Transverse colon (tissue), 4 donors: Measurements from ENCODE around the gene INPP5F. TPM values are rescaled to one million over a fixed set of nuclear protein-coding genes. Genes with fewer than 3 reads are reported as not detected.
A peak's percentile ranks its signal among the peaks of the same experiment; 100 is the strongest.

Source experiments
- DNase-seq: peaks from one replicate; pipeline ENCODE4 v3.0.0-alpha.2; 2019
- H3K27ac ChIP-seq, 4 donors: fragments of 200-600 bp; sonication (generic); 2 replicates each; pipeline ENCODE4 v1.5.1; 2016 to 2018; ENCODE audit warnings: inconsistent platforms in 4 of 4
- H3K27me3 ChIP-seq: fragments of 200-600 bp; sonication (generic); 2 replicates; pipeline ENCODE4 v1.5.1; 2017; ENCODE audit warnings: inconsistent platforms
- H3K36me3 ChIP-seq, 4 donors: fragments of 200-600 bp; sonication (generic); 2 replicates each; pipeline ENCODE4 v1.5.1; 2017 to 2019; ENCODE audit warnings: inconsistent platforms in 4 of 4
- H3K4me1 ChIP-seq, 4 donors: fragments of 200-600 bp; sonication (generic); 2 replicates each; pipeline ENCODE4 v1.5.1; 2017 to 2020; ENCODE audit warnings: inconsistent platforms in 4 of 4
- H3K4me3 ChIP-seq, 4 donors: fragments of 200-600 bp; sonication (generic); 1 replicate in 1 of 4; 2 replicates in 3 of 4; pipeline versions ENCODE4 v1.5.1 to v1.6.1; 2017 to 2019; ENCODE audit warnings: inconsistent platforms in 4 of 4
- H3K9me3 ChIP-seq, 2 donors: fragments of 200-600 bp; sonication (generic); 2 replicates each; pipeline ENCODE4 v1.5.1; 2017 to 2019; ENCODE audit warnings: inconsistent platforms in 2 of 2
- EP300 ChIP-seq: sonication (generic); formaldehyde crosslinking; IDR thresholded peaks from one replicate; pipeline ENCODE4 v1.6.1; 2017; ENCODE audit warnings: antibody characterized with exemption, low read depth
- POLR2A ChIP-seq: fragments of 450-650 bp; IDR thresholded peaks from one replicate; pipeline ENCODE4 v1.6.1; 2016; ENCODE audit warnings: antibody characterized with exemption, mild to moderate bottlenecking, moderate library complexity
- POLR2AphosphoS5 ChIP-seq, 3 donors: sonication (generic); formaldehyde crosslinking; IDR thresholded peaks; one replicate each; pipeline ENCODE4 v1.6.1; 2016; ENCODE audit warnings: antibody characterized with exemption in 3 of 3
- WGBS, 2 donors: methylation state at CpG; one replicate each; pipeline ENCODE4 v1.1.5; 2018; ENCODE audit warnings: low coverage in 1 of 2; 5-methylcytosine and 5-hydroxymethylcytosine counted together
- in situ Hi-C, 4 donors: fragments of 200-750 bp; cut with MboI; loops; one replicate each; pipeline versions ENCODE4 v1.15.0 to v1.15.1; 2017; ENCODE audit warnings: low sequenced_read_pairs in 3 of 4, low pct_ligation_motif_present in 1 of 4, low pct_unique_long_range_greater_than_20kb in 1 of 4
- intact Hi-C: fragments of 100-400 bp; cut with DNase I; formaldehyde crosslinking; loops from one replicate; pipeline ENCODE4 v1.15.1; 2023; ENCODE audit warnings: low total_unique reads
- total RNA-seq, 4 donors: library from RNA; depleted of rRNA; stranded (reverse); fragments of >200 nt; gene quantifications; one replicate each; pipeline ENCODE4 v1.1.0, GENCODE V29; 2016
- TF ChIP-seq, protein P1 (sequence below), 5 experiments: fragments of 200-600 bp in 3 of 5; fragments of 450-650 bp in 2 of 5; sonication (generic) in 3 of 5; IDR thresholded peaks; 1 replicate in 2 of 5; 2 replicates in 3 of 5; pipeline ENCODE4 v1.5.1; 2016 to 2017; ENCODE audit warnings: antibody characterized with exemption in 5 of 5, inconsistent platforms in 3 of 5, mild to moderate bottlenecking in 2 of 5, moderate library complexity in 1 of 5

Gene INPP5F
- total RNA-seq, 4 donors from 2014 or later: 11.6 to 24.6 (median 16.6) TPM

DNA sequence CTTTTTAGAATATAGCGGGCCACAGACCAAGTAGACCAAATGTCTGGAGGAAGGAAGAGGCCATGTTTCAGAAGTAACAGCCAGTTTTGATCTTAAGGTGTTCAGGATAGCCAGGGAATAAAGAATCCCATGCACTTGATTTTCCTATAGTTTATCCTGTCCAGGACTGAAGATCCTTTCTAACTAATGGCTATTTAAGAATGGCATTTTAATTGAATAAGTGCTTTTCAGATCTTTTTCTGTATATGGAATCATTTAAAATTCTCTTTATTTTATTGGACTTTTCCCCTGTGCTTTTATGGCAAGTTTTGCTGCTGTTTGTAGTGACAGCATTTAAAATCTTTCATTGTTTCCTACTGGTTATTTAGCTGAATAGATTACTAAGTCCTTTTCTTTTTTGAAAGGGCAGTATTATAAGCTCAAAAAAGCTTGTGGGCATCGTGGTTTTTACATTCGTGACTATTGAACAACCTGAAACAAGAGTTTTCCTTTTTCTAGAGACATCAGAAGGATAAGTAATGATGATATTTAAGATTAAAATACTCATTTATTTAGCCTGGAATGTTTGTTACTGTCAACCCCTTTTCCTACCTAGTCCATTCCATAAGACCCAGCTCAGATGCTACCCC lies 2.4 kb downstream of the INPP5F start:
- H3K4me3 ChIP-seq: no peak overlapping the region
- H3K4me1 ChIP-seq: peaks cover 6 to 32% (median 22%) of the 10 kb centered on the region in 4 donors
- WGBS, 2 donors: 61 to 66% methylated on average over 2 to 3 of the region's 3 CpGs
- peak overlapping the region; percentile 0 to 99 (median 97) for H3K27ac ChIP-seq
- intact Hi-C loops: no loop called here
- in situ Hi-C loops: no loop called here
- H3K9me3 ChIP-seq: no peaks in the 10 kb centered on the region
- no peak for DNase-seq
- H3K27me3 ChIP-seq: no peaks in the 10 kb centered on the region
- TF ChIP-seq POLR2A (no peak), EP300 (no peak), POLR2AphosphoS5 (IDR thresholded peaks at IDR 0.05) (no peak)
- TF ChIP-seq, protein P1, sequence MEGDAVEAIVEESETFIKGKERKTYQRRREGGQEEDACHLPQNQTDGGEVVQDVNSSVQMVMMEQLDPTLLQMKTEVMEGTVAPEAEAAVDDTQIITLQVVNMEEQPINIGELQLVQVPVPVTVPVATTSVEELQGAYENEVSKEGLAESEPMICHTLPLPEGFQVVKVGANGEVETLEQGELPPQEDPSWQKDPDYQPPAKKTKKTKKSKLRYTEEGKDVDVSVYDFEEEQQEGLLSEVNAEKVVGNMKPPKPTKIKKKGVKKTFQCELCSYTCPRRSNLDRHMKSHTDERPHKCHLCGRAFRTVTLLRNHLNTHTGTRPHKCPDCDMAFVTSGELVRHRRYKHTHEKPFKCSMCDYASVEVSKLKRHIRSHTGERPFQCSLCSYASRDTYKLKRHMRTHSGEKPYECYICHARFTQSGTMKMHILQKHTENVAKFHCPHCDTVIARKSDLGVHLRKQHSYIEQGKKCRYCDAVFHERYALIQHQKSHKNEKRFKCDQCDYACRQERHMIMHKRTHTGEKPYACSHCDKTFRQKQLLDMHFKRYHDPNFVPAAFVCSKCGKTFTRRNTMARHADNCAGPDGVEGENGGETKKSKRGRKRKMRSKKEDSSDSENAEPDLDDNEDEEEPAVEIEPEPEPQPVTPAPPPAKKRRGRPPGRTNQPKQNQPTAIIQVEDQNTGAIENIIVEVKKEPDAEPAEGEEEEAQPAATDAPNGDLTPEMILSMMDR (IDR thresholded peaks at IDR 0.05): no peak
- no peaks in the 10 kb centered on the region for H3K36me3 ChIP-seq

DNA sequence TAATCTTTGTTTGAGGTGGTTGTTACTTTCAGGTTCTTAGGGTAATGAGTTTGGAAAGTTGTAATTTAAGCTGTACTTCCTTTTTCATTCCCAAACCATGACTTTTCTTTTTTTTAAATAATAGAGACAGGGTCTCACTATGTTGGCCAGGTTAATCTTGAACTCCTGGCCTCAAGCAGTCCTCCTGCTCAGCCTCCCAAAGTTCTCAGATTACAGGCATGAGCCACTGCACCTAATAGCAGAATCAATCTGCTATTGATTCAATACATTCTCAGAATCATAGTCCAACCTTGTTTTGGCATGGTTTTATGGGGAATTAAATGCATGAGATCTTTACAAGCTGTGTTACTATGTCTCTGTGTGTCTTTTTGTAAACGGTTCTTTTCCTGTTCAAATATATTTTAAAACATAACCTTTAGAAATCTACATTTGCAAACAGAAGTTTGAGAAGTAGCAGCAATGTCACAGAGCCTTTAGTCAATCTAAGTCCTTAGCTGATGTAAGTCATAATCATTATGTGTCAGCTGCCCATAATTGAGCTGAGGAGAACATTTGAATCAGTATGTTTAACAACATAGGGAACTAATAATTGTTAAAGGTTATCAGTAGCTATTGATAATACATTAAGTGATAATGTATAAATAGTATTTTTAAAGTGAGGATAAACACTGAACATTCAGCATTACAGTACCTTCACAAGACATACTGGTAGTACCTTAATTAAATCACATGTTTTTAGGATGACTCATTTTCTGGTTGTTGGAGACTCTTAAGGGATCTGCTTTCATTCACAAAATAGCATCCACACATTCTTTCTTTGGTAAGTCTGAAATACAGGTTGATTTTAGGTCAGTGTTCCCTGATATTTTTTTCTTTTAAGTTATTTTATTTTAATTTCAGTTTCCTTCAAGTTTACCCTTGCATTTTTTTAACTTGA lies 8.8 kb downstream of the INPP5F start:
- no peak for DNase-seq
- Histone ChIP-seq H3K36me3 (no peaks in the 10 kb centered on the region), H3K9me3 (no peaks in the 10 kb centered on the region), H3K27ac (no peak overlapping the region), H3K27me3 (no peaks in the 10 kb centered on the region), H3K4me1 (peaks cover 0 to 19% (median 12%) of the 10 kb centered on the region in 4 donors), H3K4me3 (no peak overlapping the region)
- intact Hi-C loops: no loop called here
- TF ChIP-seq POLR2AphosphoS5 (IDR thresholded peaks at IDR 0.05) (no peak), EP300 (no peak), POLR2A (no peak)
- TF ChIP-seq, protein P1 (IDR thresholded peaks at IDR 0.05): no peak
- in situ Hi-C loops: no loop called here
- WGBS, 2 donors: 34 to 44% methylated on average over 1 of the region's 1 CpG

DNA sequence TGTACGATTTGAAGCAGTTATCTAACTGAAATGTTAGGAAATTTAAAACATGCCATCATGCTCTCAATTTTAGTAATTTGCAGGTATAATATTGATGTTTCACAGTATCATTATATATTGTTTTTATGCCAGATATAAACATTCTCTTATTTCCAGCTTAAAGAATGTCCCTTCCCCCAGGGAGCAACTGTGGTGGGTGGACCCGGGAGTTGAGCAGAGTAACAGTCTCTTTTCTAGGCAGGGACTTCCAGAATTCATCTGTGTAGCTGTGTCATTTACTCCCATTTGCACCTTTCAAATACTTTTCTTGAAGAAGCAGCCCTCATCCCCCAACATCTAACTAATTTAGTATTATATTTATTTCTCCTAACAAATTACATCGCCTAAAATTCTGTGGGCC lies 9.6 kb downstream of the INPP5F start:
- in situ Hi-C loops: no loop called here
- Histone ChIP-seq H3K27ac (no peak overlapping the region), H3K36me3 (no peaks in the 10 kb centered on the region), H3K9me3 (no peaks in the 10 kb centered on the region), H3K4me3 (no peak overlapping the region), H3K4me1 (peaks cover 0 to 19% (median 12%) of the 10 kb centered on the region in 4 donors), H3K27me3 (no peaks in the 10 kb centered on the region)
- WGBS, 2 donors: 77 to 86% methylated on average over 3 of the region's 3 CpGs
- TF ChIP-seq, protein P1 (IDR thresholded peaks at IDR 0.05): no peak
- TF ChIP-seq POLR2AphosphoS5 (IDR thresholded peaks at IDR 0.05): no peak
- no peak for TF ChIP-seq EP300
- intact Hi-C loops: no loop called here
- DNase-seq: no peak

DNA sequence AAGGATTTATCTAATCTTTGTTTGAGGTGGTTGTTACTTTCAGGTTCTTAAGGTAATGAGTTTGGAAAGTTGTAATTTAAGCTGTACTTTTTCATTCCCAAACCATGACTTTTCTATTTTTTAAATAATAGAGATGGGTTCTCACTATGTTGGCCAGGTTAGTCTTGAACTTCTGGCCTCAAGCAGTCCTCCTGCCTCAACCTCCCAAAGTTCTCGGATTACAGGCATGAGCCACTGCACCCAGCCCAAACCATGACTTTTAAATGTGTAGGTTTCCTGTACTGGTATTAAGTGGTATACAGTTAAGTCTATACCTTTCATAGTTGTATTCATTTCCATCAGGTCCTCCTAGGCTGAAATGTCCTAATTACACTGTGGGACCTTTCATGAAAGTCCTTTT lies 10.4 kb downstream of the INPP5F start:
- Histone ChIP-seq H3K4me3 (no peak overlapping the region), H3K9me3 (no peaks in the 10 kb centered on the region), H3K4me1 (peaks cover 0 to 19% (median 12%) of the 10 kb centered on the region in 4 donors), H3K27me3 (no peaks in the 10 kb centered on the region), H3K27ac (no peak overlapping the region), H3K36me3 (no peaks in the 10 kb centered on the region)
- in situ Hi-C loops (no loop called here), intact Hi-C loops (no loop called here)
- WGBS, 2 donors: 80 to 100% methylated on average over 1 of the region's 1 CpG
- TF ChIP-seq POLR2A (no peak), EP300 (no peak), POLR2AphosphoS5 (IDR thresholded peaks at IDR 0.05) (no peak)
- TF ChIP-seq, protein P1 (IDR thresholded peaks at IDR 0.05): no peak
- DNase-seq: no peak
